HL-60 (cell line): ENCODE measurements around the gene SRRM3.
"Not testable (repeated sequence)": the region's sequence is repeated elsewhere in the genome, so short reads cannot be mapped to it uniquely, and the experiment has no call there.

Experiments
- DNase-seq, 2 experiments: peaks; one replicate each; pipeline ENCODE4 v3.0.0-alpha.2; 2010 to 2020; ENCODE audit warnings: low read depth in 1 of 2, low spot score in 1 of 2
- H3K27ac ChIP-seq: fragments of 250-450 bp; sonication (Bioruptor Pico); replicated peaks from 2 replicates; pipeline ENCODE4 v1.5.1; 2020; ENCODE audit warnings: mild to moderate bottlenecking, moderate library complexity
- H3K27me3 ChIP-seq: fragments of 250-450 bp; sonication (Bioruptor Pico); 2 replicates; pipeline ENCODE4 v1.5.1; 2021; ENCODE audit warnings: mild to moderate bottlenecking, moderate library complexity; ENCODE audit not compliant: insufficient read depth, poor library complexity, severe bottlenecking
- H3K4me3 ChIP-seq: replicated peaks from 2 replicates; pipeline ENCODE4 v1.5.1; 2011; ENCODE audit warnings: mild to moderate bottlenecking, control low read depth, low read length; ENCODE audit not compliant: insufficient read depth
- CTCF ChIP-seq: IDR thresholded peaks from one replicate; pipeline ENCODE4 v1.5.1; 2011; ENCODE audit warnings: low read length, control low read depth, inconsistent platforms; ENCODE audit not compliant: insufficient read depth
- GABPA ChIP-seq: IDR thresholded peaks from 2 replicates; pipeline ENCODE4 v1.6.1; 2012; ENCODE audit warnings: low read depth
- POLR2AphosphoS5 ChIP-seq: IDR thresholded peaks from 2 replicates; pipeline ENCODE4 v1.6.1; 2012; ENCODE audit warnings: low read depth
- REST ChIP-seq: IDR thresholded peaks from 2 replicates; pipeline ENCODE4 v1.6.1; 2012; ENCODE audit warnings: low read depth; ENCODE audit not compliant: insufficient replicate concordance
- SPI1 ChIP-seq: IDR thresholded peaks from 2 replicates; pipeline ENCODE4 v1.6.1; 2012; ENCODE audit warnings: low read depth, mild to moderate bottlenecking, borderline replicate concordance

SRRM3 gene

GRCh38 chr7:76283254-76284159, 81.8 kb downstream of the SRRM3 start:
- Histone ChIP-seq H3K27ac (no peak overlapping the region), H3K4me3 (no peak overlapping the region), H3K27me3 (peaks cover 25% of the 10 kb centered on the region)
- no peak for DNase-seq
- no peak for TF ChIP-seq CTCF
- no peak for TF ChIP-seq SPI1
- TF ChIP-seq GABPA, result no peak
- no peak for TF ChIP-seq REST
- TF ChIP-seq POLR2AphosphoS5, result no peak

- peaks cover 22% of the 10 kb centered on the region for H3K27me3 ChIP-seq
- no peak overlapping the region for H3K27ac ChIP-seq
- H3K4me3 ChIP-seq, result no peak overlapping the region
- DNase-seq, result no peak
- no peak for TF ChIP-seq CTCF
- TF ChIP-seq SPI1, result no peak
- no peak for TF ChIP-seq POLR2AphosphoS5
- TF ChIP-seq GABPA, result no peak
- TF ChIP-seq REST, result no peak
Measured at GRCh38 chr7:76285604-76286374, 84.1 kb downstream of the SRRM3 start.

- H3K4me3 ChIP-seq, result no peak overlapping the region
- no peak for DNase-seq
- H3K27me3 ChIP-seq, result peaks cover 17% of the 10 kb centered on the region
- H3K27ac ChIP-seq, result no peak overlapping the region
- TF ChIP-seq CTCF (no peak), POLR2AphosphoS5 (no peak), REST (no peak), SPI1 (no peak), GABPA (no peak)
Measured at GRCh38 chr7:76286842-76287403, 85.2 kb downstream of the SRRM3 start.

- H3K27me3 ChIP-seq, H3K27ac ChIP-seq, H3K4me3 ChIP-seq, DNase-seq: not testable (repeated sequence)
Measured at GRCh38 chr7:76290847-76291350, 89.2 kb downstream of the SRRM3 start.
